CD4-positive, alpha-beta T cell treated with Interferon gamma for 1 hour (primary cell): Measurements from ENCODE around the gene RAB6B.
A peak's percentile ranks its signal among the peaks of the same experiment; 100 is the strongest.
"Not testable (repeated sequence)": the region's sequence is repeated elsewhere in the genome, so short reads cannot be mapped to it uniquely, and the experiment has no call there.

ENCODE experiments used
- DNase-seq: peaks from one replicate; pipeline ENCODE4 v3.0.0-alpha.2; 2020

The RAB6B gene

DNA sequence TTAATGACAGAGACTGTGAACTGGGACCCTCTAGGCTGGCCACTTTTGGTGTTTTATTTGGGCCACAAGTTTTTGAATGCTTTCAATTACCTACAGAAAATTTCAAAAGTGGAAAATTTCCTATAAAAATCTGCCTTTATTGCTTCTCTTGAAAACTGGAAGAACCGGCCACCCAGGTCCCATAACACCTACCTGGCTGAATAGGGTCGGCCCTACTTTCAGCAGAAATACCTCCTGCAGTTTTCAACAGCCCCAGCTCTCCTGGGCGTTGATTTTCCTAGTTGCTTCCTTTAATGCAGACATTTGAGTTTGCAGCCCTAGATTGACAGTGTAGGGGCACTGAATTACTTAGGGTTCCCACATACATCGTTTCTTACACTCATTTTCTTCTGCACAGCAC is 90.8 kb downstream of the RAB6B start:
- DNase-seq, result no peak

- DNase-seq, result no peak
Observed at GRCh38 chr3:133803469-133803868, 92.2 kb downstream of the RAB6B start.

- DNase-seq, result peak; percentile 19
Observed at GRCh38 chr3:133799794-133800585, 95.7 kb downstream of the RAB6B start.

DNA sequence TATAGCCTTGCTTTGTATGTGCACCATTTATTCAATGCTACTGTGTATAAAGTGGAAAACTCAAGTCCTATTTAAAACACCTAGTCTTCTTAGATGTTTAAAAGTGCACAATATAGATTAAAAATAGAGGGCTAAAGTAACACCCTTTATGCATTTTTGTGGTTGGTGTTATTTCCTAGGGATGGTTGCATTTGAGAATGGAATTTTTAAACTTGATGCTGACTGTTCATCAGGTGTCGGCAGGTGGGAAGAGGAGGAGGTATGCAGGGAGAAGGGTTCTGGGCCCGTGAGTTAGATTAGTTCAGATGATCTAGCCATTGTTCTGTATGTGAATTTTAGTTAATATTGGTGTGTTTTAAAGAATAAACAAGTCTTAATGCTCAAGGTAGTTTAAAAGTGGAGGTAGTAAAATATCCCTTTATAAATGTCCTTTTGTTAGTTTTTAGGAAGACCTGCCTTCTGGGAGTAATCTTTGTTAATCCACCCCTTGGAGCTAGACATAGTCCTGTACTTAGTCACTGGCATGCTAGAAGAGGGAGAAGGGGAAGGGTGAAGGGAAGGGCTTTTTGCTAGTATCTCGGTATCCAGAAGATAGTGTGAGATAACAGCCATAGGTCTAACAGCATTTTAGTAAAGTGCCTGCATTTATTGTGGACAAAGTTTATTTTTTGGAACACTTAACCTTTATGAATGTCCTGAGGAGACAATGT is 98.1 kb downstream of the RAB6B start:
- DNase-seq, result no peak

- DNase-seq, result no peak
Observed at GRCh38 chr3:133792171-133792763, 103.4 kb downstream of the RAB6B start.

DNA sequence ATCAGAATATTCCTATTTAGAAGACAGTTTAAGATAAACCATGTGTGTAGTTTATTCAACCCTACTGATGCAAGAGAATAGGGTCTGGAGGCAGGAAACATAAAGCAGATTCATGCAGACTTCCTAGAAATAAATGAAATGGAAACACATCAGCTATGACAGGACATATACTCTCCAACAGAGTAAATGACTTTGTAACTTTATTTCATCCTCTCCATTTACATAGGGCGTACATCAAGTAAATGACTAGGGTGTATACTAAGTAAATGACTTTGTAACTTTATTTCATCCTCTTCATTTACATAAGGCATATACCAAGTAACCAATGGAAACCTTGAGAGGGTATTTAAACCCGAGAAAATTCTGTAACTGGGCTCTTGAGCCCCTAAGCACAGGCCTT is 107.7 kb downstream of the RAB6B start:
- DNase-seq, result no peak

GRCh38 chr3:133783762-133784161 is 111.9 kb downstream of the RAB6B start:
- DNase-seq, result no peak

GRCh38 chr3:133782454-133782853 is 113.2 kb downstream of the RAB6B start:
- no peak for DNase-seq

GRCh38 chr3:133781570-133781969 is 114.1 kb downstream of the RAB6B start:
- no peak for DNase-seq

DNA sequence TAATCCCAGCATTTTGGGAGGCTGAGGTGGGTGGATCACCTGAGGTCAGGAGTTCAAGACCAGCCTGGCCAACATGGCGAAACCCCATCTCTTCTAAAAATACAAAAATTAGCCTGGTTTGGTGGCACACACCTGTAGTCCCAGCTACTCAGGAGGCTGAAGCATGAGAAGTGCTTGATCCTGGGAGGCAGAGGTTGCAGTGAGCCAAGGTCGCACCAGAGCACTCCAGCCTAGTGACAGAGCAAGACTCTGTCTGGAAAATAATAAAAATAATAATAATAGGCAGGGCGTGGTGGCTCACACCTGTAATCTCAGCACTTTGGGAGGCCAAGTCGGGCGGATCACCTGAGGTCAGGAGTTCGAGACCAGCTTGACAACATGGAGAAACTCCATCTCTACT is 114.9 kb downstream of the RAB6B start:
- DNase-seq, result not testable (repeated sequence)

- no peak for DNase-seq
Observed at GRCh38 chr3:133779626-133780203, 116.0 kb downstream of the RAB6B start.

- no peak for DNase-seq
Observed at GRCh38 chr3:133777807-133778568, 117.7 kb downstream of the RAB6B start.

GRCh38 chr3:133776794-133777438 is 118.8 kb downstream of the RAB6B start:
- DNase-seq, result no peak

DNA sequence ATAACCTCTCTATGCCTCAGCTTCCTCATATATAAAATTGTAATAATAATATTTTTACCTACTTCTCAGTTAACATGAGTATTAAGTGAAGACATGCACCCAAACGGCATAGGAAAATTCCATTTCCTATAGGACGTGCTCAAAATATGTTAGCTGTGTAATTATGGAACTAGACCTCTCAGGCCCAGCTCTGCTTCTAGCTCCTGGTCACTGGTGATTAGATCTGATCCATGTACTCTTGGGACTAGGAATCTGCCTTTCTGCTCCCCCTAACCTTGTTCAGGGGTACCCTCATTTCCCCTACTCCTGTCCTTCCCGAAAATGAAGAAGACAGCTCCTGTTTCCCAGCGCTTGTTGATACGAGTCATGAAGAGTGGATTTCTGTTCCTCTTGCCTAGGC is 119.8 kb downstream of the RAB6B start:
- DNase-seq, result no peak

DNA sequence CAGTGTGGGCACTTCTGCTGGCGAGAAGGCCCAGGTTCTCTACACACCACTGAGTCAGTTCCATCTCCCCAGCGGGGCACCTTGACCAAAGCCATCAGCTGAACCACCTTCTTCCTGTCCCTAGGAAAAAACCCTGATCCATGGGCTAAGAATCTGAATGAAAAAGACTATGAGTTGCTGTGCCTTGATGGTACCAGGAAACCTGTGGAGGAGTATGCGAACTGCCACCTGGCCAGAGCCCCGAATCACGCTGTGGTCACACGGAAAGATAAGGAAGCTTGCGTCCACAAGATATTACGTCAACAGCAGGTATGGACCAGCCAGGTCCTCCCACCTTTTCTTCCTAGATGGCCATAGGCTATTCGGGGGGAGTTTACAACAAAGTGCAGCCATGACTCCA is 120.4 kb downstream of the RAB6B start:
- no peak for DNase-seq
